Stimulated activated CD4-positive, alpha-beta T cell treated with anti-CD3 and anti-CD28 coated beads, Interleukin-12 subunit alpha, Interleukin-12 subunit beta, amount 100 ng/mL, for 24 hours (primary cell): ENCODE results near the gene RBM39.
"Not testable (repeated sequence)": the region's sequence is repeated elsewhere in the genome, so short reads cannot be mapped to it uniquely, and the experiment has no call there.

ENCODE experiments used
- DNase-seq, 2 experiments: peaks; one replicate each; pipeline ENCODE4 v3.0.0-alpha.2; 2020; ENCODE audit warnings: low read depth in 2 of 2

Gene RBM39

DNA sequence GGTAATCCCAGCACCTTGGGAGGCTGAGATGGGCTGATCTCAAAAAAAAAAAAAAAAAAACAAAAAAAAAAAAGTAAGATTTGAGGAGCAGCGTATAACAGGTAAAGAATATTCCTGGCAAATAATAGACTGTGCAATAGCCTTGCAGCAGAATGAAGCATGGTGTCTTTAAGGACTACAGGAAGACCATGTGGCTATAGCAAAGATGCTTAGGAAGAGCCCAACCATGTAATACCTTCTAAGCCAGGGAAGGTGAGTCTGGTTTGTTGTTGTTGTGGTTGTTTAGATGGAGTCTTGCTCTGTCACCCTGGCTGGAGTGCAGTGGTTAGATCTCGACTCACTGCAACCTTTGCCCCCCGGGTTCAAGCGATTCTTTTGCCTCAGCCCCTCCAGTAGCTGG, 14.3 kb upstream of the RBM39 start:
- DNase-seq = no peak

DNA sequence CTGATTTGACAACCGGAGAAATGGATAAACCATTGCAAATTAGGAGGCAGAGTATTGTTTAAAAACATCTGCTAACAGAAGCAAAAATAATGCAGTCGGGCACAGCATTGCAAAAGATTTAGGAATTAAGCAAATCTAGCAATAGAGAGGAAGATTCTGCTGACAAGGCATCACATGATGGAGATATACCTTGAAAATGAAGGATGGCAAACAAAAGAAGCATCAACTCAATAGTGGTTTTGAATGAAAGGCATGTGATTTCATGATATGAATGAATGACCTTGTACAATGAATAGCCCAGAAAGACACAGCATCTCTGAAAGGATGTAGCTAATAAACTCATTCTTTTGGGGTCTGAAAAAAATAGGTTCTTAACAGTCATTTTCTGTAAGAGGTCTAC, 8.6 kb upstream of the RBM39 start:
- no peak for DNase-seq

DNA sequence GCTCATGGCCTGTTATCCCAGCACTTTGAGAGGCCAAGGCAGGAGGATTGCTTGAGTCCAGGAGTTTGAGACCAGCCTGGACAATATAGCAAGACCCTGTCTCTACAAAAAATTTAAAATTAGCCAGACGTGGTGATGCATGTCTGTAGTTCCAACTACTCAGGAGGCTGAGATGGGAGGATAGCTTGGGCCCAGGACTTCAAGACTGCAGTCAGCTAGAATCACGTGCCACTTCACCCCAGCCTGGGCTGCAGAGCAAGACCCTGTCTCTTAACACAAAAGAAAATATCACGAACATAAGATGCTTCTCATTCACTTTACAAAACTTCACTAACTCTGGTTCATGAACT, 2.4 kb upstream of the RBM39 start:
- DNase-seq = not testable (repeated sequence)

DNA sequence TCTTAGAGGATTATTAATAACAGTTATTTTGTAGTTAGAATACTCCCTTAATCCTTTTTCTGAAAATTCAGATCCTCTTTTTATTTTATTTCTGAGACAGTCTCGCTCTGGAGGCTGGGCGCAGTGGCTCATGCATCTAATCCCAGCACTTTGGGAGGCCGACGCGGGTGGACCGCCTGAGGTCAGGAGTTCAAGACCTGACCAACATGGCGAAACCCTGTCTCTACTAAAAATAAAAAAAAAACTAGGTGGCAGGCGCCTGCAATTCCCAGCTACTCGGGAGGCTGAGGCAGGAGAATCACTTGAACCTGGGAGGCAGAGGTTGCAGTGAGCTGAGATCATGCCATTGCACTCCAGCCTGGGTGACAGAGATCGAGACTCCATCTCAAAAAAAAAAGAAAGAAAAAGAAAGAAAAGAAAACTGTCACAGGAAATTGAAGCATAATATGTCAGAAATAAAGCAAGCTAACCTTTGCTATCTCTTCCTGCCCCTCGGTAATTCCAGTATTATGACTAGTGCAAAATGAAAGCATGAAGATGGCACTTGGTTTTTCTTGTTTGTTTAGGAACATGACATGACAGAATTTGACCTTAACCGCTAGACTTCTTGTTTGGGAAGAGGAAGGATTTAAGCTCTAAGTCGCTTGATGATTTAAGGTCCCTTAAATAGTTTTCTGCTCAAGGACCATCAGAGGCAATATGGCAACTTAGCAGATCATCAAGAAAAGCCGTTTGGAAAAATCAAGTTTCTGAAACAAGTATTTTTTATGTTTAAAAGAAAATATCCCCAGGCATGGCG, 1.8 kb upstream of the RBM39 start:
- DNase-seq = no peak

DNA sequence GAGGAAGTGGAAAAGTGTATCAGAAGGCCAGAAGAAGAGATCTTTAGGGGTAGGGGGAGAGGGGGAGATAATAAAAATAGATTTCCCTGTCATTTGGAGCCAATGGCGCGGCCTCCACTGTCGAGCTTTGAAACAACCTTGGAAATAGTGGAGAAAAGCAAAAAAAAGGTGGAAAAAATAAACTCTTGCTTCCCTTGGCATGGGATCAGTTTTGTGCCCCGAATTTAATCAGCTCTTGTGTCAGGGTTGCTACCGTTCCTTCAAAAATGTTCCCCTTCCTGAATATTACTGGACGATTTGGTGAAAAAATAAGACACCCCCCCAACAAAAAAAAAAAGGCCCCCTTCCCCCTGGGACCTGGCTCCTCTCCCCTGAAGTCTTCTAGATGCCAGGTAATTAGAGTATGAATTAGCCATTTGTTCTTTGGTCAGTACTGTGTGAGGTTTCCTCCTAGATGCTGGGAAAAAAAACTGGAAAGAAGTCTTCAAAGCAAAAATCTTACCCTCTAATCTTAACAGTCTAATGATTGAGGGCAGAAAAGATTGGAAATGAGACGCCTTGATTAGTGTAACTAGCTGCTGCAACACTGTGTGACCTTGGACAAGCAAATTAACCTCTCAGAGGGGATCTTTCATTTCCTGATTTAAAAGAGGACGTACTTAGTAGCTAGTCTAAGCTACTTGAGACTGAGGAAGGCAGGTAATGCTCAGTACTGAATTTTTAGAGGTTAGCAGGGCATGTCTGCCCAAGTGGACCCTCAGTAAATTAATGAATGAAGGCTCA, 872 bp upstream of the RBM39 start:
- DNase-seq = no peak

DNA sequence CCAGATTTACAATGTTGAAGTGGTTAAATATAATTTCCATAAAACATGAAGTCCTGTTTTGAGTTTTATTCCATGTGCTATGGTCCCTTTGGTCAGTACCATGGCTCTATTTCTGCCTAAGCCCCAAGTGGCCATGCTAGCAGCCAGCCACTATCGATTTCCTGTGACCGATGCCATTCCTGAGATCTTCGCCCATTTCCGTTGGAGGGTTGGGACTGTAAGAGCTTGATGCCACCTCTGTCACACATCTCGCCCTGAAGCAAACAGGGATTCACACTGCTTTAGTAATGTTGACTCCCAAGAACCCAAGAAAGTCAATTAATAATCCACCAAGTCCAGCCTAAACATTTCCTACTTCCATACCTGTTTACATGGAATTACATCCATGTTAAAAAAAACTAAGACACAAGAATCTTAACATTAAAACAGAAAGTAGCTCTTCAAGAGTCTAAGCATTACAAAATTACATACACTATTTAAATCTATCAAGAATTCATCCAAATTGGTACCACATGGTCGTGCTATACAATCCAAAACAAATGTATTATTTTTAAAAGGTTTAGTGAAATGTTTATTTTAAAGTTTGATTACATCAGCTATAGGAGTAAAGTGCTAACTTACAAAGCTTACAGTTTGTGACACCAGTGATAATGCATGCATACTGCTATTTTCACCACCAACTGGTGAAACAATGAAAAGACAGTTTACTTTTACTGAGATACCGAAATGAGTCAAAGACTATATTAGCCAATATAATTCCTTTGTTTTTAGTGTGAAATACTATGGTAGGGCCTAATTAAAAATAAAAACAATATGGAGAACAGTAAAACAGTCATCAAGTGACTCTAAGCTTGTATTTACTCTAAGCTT, 2.5 kb downstream of the RBM39 start:
- no peak for DNase-seq

DNA sequence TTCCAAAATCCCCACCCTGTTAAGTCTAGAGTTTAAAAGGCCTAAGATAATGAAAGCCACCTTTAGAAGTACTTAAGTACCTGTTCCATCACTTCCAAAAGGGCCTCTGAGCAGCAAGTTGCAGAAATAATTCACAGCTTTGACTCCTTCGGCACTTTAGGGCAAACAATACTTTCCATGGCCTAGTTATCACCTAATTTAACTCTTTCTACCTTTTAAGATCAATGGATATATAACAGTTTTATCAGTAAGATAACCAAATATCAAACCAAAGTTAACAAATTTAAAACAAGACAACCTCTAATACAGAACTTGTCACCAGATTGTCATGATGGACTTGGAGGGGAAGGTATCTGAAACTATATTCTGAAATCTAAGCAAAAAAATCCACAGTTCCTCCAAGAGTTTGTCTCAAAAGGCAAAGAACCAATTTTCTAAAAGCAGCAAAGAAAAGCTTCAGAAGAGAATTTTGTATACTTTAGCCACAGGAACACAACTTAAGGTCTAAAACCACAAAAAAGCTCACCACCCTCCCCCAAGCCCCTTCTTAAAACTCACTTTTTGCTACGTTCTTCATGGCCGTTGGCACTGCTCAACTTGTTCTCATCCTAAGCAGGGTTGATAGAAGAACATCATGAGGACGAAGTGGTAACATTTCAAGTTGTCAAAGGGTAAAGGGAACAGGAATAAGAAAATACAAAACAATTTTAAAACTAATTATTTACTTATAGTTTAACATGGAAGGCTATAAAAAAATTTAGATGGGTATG, 3.5 kb downstream of the RBM39 start:
- DNase-seq = no peak

DNA sequence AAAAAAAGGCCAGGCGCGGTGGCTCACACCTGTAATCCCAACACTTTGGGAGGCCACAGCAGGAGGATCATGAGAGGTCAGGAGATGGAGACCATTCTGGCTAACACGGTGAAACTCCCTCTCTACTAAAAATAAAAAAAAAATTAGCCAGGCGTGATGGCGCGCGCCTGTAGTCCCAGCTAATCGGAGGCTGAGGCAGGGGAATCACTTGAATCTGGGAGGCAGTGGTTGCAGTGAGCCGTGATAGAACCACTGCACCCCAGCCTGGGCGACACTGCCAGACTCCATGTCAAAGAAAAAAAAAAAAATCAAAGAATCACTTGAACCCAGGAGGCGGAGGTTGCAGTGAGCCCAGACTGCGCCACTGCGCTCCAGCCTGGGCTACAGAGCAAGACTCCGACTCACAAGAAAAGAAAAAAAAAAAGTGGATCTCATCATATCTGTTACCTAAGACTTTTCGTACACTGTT, 4.2 kb downstream of the RBM39 start:
- no peak for DNase-seq

DNA sequence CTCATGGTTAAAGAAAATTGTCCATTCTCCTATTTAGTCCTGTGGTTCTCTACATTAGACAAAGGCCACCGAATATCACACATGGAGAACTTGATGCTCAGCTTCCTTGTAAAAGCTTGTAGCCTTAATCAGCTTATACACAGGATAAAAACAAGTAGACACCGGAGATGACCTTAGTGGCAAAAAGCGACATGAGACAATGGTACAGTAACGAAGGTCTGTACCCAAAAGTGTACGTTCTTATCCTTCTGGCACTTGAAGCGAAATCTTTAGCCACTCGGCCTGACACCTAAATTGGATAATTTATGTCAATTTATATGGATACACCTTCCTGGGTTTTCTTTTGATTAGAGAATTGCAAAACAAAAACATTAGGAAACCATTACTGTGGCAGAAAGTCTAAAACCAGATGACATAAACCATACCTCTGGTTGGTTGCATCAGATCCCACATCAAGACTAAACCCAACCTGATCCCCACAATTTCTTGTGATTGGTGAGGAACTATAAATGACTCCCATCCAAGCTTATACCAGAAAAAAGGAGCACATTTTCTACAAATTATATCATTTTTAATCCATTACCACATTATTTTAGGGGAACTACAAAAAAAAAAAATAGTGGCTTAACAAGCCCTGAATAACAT, 6.1 kb downstream of the RBM39 start:
- DNase-seq = no peak

DNA sequence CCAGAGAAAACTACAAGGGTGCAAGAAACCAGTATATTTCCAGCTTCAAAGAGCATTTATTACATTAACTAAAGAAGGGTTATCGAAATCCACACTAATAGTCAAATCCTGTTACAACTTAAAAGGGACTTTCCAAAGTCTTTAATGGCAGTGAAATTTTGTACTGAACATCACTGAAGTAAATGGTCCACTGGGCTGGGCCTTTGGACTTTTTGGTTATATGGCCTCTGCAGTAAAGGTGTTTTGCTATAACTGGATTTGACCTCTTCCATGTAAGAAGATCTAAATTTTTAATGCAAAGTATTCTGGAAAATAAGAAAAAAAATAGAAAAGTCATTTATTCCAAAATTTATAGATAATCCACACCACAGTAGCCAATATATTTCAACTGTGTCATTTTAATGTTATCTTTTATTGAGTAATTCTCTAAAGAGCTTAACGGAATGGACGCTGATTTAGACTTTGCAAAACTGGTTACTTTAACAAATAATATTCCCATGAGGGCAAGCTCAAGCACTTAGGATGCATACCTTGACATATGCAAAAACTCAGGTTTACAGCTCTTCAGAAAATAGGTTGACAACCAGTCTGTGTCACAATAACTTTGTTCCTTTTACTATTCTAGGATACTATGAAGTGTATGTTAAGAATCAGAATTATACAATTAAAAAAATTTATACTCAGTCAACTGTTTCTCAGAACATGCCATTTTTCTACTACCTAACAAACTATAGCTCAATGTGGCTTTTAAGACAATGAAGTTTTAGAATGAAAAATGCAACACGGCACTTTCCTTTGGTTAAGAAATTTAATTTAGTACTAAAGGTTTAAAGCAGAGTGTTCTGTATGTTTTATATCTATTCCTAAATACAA, 7.0 kb downstream of the RBM39 start:
- no peak for DNase-seq

DNA sequence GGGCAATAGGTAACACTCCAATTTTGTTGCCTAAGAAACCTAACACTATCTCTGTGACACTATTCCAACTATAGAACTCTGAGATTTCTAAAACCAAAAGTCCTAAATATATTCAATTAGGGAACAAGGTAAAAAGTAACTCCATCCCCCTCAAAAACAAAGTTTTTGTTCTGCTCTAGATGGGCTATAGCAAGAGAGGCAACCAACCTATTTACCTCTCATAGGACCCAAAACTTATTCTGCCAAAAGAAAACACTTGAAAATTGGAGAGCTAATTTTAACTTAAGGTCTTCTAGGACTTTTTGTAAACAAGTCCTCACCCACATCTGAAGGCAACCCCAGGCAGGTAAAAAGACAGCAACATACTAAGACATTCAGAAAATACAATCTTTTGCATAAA, 7.7 kb downstream of the RBM39 start:
- no peak for DNase-seq

DNA sequence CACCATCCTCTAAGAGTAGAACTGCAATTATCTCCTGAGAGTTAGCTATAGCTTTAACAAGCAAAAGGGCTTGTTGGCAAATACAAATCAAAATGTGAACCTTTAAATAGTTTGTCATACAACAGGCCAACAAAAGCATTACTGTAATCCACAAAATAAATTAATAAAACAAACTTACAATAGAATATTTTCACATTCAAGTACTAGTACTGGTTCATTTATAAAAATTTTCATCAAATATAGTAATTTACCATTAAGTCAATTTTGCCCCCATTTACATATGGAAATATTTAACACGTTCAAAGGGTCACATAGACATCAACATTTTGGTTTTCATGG, 9.4 kb downstream of the RBM39 start:
- no peak for DNase-seq

DNA sequence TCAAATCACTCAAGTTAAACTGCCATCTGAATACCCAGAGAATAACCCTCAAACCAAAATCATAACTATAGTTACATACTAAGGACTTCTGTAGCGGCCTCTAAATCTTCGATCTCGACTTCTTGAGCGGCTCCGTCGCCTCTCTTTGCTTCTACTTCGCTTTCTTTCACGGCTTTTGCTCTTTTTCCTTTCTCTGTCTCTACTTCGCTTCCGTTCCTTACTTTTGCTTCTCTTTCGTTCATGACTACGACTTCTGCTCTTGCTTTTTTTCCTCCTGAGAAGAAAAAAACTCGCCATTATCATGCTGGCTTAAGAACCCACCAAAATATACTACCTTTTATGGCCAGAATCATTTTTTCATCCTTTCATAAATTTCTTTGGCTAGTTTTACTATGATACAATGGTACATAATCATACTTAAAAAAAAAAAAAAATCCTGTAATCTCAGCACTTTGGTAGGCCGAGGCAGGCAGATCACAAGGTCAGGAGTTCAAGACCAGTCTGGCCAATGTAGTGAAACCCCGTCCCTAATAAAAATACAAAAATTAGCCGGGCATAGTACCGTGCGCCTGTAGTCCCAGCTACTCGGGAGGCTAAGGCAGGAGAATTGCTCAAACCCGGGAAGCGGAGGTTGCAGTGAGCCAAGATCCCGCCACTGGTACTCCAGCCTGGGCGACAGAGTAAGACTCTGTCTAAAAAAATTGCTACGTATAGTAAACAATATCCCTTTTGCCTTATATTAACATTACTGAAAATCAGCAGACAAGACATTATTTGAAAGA, 10.0 kb downstream of the RBM39 start:
- DNase-seq = no peak

DNA sequence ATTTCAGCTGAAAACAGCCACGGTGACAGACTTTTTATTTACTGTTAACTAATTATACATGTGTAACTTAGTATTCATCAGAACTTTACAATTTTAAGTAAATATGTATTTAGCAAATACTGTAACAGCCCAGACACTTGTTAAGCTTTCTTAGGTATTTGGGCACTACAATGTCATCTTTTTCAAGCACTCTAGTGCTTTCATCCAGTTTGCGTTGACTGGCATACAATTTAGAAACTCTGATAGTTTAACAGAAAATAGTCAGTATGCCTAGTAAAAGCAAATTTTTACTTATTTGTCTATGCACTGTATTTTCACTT, 10.6 kb downstream of the RBM39 start:
- DNase-seq = no peak

DNA sequence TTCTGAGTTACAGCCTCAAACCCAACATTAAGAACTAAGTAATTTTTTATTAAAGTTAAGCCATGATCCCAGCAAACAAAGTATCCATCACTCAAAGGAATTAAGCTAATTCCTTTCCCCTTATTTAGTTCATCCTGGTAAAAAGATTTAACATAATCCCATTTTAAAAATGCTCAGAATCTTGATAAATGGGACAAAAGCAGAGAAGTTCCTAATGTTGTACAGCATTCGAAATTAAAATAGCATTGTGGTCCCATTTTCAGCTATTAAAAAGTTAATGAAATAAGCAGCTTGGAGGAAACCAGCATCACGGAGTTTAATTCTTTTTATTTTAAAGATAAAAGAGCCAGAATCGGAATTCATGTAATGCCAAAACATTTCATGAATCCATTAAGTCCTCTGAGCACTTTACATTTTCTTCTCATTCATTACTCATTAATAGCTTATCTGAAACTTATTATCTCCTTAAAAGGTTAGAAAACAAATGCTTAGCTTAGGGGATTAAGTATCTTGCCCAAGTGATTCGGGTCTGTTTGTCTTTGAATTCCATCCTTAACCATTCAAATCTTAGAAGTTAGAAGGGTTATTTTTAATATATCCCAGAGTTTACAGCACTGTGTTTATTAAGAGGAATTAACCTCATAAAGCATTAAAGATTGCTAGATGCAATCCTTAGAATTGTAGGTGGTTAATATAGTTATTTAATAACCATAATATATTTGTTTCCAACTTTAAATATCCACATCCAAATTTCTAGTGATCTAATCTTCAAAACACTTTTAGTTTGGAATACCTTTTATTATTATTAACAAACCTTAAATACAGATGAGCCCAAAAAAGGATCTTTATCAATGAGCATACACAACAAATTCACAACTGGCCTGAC, 11.2 kb downstream of the RBM39 start:
- DNase-seq = no peak

DNA sequence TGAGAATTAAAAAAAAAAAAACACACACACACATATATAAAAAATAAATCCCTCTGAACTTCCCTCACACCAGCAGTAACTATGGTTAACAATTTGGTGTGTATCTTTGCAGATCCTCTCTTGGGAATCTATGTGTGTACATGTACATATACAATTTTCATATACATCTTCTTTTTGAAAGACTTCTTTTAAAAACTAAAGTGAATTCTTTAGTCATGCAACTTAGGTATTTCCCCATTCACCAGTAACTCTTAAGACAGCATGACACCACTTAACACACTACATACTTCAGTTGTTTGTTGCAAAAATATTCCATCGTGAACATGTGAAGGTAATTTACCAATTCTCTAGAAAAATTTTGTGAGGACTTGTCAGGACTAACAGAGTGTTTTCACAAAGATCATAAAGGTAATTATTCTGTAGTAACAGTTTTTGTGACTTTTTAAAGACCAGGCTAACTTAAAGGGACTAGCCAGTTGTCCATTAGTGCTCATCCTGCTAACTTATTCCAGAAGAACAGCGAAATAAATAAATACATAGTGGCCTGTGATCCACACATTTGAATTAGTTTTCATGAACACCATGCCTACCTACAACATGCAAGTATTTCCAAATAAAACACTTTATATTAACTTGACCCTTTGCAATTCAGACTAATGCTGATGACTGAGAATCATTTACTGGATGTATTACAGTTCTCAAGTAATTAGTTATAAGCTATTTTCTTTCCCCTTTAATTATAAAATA, 12.1 kb downstream of the RBM39 start:
- no peak for DNase-seq

DNA sequence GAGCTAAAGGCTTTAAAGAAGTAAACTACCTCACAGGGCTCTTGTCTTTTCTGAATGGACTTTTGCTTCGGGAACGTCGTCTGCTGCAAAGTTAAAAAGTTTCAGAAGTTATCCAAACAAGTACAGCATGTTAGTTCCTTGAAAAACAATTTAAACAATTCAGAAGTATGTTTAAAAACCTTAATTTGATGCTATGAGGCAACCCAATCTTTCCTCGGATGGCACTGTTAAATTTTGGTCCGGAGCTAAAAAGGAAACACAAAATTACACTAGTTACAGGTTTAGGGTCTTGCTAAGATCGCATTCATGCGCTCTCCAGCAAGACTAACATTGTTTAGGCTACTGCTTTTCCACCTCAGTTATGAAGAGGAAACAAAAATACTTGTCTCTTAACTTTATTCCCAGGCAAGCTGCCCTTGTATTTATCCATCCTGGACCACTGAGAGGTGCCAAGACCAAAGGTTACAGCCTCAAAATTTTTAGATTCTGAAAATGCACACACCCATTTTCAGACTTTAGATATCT, 12.7 kb downstream of the RBM39 start:
- DNase-seq = no peak
